Measurements from ENCODE around the gene ABCC12. TPM values are rescaled to one million over a fixed set of nuclear protein-coding genes. Genes with fewer than 3 reads are reported as not detected.

Gene ABCC12
- total and polyA plus RNA-seq, 4 donors: 0.25 TPM; not detected in 3

DNA sequence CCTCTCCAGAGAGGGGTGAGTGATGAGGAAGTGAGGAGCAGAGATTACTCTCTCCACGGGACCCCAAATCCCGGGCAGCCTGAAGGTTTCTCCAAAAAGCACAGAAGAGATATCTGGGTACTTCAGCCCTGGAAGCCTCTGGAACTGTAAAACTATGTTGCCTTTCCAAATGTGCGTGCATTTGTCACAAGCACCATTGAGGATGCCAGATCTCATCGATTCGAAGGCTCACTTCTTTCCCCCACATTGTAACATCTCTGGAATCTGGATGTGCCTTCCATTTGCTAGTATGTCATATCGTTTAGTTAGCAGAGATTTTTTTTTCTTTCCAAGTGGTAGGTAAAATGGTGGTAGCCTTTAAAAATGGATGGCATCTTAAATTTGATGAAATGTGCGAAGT, 45.8 kb downstream of the ABCC12 start:
- WGBS: 80% methylated on average over 7 of the region's 7 CpGs
- H3K9ac ChIP-seq (ENCODE audit: low read depth in 1 of 2, low read length in 2 of 2): no peak overlapping the region
- H3K9me3 ChIP-seq (ENCODE audit: control insufficient read depth in 4 of 4, low read length in 3 of 4): no peaks in the 10 kb centered on the region
- no peak for TF ChIP-seq EGR1 (IDR thresholded peaks at IDR 0.05; ENCODE audit: low read depth in 2 of 2)
- TF ChIP-seq, protein P1, sequence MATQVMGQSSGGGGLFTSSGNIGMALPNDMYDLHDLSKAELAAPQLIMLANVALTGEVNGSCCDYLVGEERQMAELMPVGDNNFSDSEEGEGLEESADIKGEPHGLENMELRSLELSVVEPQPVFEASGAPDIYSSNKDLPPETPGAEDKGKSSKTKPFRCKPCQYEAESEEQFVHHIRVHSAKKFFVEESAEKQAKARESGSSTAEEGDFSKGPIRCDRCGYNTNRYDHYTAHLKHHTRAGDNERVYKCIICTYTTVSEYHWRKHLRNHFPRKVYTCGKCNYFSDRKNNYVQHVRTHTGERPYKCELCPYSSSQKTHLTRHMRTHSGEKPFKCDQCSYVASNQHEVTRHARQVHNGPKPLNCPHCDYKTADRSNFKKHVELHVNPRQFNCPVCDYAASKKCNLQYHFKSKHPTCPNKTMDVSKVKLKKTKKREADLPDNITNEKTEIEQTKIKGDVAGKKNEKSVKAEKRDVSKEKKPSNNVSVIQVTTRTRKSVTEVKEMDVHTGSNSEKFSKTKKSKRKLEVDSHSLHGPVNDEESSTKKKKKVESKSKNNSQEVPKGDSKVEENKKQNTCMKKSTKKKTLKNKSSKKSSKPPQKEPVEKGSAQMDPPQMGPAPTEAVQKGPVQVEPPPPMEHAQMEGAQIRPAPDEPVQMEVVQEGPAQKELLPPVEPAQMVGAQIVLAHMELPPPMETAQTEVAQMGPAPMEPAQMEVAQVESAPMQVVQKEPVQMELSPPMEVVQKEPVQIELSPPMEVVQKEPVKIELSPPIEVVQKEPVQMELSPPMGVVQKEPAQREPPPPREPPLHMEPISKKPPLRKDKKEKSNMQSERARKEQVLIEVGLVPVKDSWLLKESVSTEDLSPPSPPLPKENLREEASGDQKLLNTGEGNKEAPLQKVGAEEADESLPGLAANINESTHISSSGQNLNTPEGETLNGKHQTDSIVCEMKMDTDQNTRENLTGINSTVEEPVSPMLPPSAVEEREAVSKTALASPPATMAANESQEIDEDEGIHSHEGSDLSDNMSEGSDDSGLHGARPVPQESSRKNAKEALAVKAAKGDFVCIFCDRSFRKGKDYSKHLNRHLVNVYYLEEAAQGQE (IDR thresholded peaks at IDR 0.05): no peak
- H3K4me1 ChIP-seq (ENCODE audit: control insufficient read depth in 4 of 4, insufficient read depth in 4 of 4, low read length in 3 of 4): no peaks in the 10 kb centered on the region
- no peak for DNase-seq (ENCODE audit: low spot score)
- no peak overlapping the region for H3K27ac ChIP-seq (ENCODE audit: low read depth in 1 of 2, low read length in 2 of 2)
- H3K27me3 ChIP-seq (ENCODE audit: control insufficient read depth in 4 of 4, insufficient read depth in 4 of 4, low read length in 3 of 4): no peaks in the 10 kb centered on the region
- H3K36me3 ChIP-seq (ENCODE audit: control insufficient read depth in 4 of 4, insufficient read depth in 3 of 4, low read depth in 1 of 4, low read length in 3 of 4): no peaks in the 10 kb centered on the region
- H3K4me3 ChIP-seq (ENCODE audit: low read depth in 1 of 3, low read length in 3 of 3): no peak overlapping the region

DNA sequence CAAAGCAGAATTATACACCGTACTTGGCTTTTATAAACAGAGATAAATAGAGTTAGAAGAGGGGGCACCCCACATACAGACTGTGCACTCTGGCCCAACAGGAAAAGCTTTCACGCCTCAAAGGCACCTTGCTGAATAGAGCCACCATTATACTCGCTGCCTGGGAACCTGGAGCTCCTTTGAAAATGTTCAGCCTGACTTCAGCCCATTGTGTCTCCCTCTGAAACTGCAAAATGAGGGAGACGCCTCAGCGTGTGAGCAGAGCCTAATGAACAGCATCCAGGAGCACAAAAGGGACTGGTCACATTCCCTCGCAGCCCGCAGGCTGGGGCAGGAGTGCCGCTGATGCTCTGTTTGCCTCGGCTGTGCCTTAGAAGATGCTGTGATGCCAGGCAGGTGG, 46.3 kb downstream of the ABCC12 start:
- Histone ChIP-seq H3K27ac (ENCODE audit: low read depth in 1 of 2, low read length in 2 of 2) (no peak overlapping the region), H3K36me3 (ENCODE audit: control insufficient read depth in 4 of 4, insufficient read depth in 3 of 4, low read depth in 1 of 4, low read length in 3 of 4) (no peaks in the 10 kb centered on the region), H3K9me3 (ENCODE audit: control insufficient read depth in 4 of 4, low read length in 3 of 4) (no peaks in the 10 kb centered on the region), H3K4me1 (ENCODE audit: control insufficient read depth in 4 of 4, insufficient read depth in 4 of 4, low read length in 3 of 4) (no peaks in the 10 kb centered on the region), H3K4me3 (ENCODE audit: low read depth in 1 of 3, low read length in 3 of 3) (no peak overlapping the region), H3K9ac (ENCODE audit: low read depth in 1 of 2, low read length in 2 of 2) (no peak overlapping the region), H3K27me3 (ENCODE audit: control insufficient read depth in 4 of 4, insufficient read depth in 4 of 4, low read length in 3 of 4) (no peaks in the 10 kb centered on the region)
- TF ChIP-seq RXRA (IDR thresholded peaks at IDR 0.05) (no peak), HNF4G (IDR thresholded peaks at IDR 0.05) (no peak), FOXA1 (IDR thresholded peaks at IDR 0.05) (no peak), GABPA (IDR thresholded peaks at IDR 0.05 in 1 of 2, conservative IDR thresholded peaks at IDR 0.05 in 1 of 2) (no peak), TAF1 (conservative IDR thresholded peaks at IDR 0.05) (no peak), SP1 (IDR thresholded peaks at IDR 0.05) (no peak), NR2F2 (IDR thresholded peaks at IDR 0.05) (no peak), FOXA2 (IDR thresholded peaks at IDR 0.05) (no peak), EGR1 (IDR thresholded peaks at IDR 0.05; ENCODE audit: low read depth in 2 of 2) (no peak), YY1 (IDR thresholded peaks at IDR 0.05) (no peak)
- TF ChIP-seq, protein P2, sequence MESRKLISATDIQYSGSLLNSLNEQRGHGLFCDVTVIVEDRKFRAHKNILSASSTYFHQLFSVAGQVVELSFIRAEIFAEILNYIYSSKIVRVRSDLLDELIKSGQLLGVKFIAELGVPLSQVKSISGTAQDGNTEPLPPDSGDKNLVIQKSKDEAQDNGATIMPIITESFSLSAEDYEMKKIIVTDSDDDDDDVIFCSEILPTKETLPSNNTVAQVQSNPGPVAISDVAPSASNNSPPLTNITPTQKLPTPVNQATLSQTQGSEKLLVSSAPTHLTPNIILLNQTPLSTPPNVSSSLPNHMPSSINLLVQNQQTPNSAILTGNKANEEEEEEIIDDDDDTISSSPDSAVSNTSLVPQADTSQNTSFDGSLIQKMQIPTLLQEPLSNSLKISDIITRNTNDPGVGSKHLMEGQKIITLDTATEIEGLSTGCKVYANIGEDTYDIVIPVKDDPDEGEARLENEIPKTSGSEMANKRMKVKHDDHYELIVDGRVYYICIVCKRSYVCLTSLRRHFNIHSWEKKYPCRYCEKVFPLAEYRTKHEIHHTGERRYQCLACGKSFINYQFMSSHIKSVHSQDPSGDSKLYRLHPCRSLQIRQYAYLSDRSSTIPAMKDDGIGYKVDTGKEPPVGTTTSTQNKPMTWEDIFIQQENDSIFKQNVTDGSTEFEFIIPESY (IDR thresholded peaks at IDR 0.05): no peak
- TF ChIP-seq, protein P3, sequence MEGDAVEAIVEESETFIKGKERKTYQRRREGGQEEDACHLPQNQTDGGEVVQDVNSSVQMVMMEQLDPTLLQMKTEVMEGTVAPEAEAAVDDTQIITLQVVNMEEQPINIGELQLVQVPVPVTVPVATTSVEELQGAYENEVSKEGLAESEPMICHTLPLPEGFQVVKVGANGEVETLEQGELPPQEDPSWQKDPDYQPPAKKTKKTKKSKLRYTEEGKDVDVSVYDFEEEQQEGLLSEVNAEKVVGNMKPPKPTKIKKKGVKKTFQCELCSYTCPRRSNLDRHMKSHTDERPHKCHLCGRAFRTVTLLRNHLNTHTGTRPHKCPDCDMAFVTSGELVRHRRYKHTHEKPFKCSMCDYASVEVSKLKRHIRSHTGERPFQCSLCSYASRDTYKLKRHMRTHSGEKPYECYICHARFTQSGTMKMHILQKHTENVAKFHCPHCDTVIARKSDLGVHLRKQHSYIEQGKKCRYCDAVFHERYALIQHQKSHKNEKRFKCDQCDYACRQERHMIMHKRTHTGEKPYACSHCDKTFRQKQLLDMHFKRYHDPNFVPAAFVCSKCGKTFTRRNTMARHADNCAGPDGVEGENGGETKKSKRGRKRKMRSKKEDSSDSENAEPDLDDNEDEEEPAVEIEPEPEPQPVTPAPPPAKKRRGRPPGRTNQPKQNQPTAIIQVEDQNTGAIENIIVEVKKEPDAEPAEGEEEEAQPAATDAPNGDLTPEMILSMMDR (IDR thresholded peaks at IDR 0.05; ENCODE audit: low read depth, low read length, missing input control): no peak
- TF ChIP-seq, protein P4, sequence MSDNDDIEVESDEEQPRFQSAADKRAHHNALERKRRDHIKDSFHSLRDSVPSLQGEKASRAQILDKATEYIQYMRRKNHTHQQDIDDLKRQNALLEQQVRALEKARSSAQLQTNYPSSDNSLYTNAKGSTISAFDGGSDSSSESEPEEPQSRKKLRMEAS (IDR thresholded peaks at IDR 0.05): no peak
- TF ChIP-seq, protein P1 (IDR thresholded peaks at IDR 0.05): no peak
- WGBS: 68% methylated on average over 9 of the region's 9 CpGs
- DNase-seq (ENCODE audit: low spot score): no peak
